ENCODE measurements around the gene FBP2. TPM values are rescaled to one million over a fixed set of nuclear protein-coding genes. Genes with fewer than 3 reads are reported as not detected.

FBP2 gene
- total and polyA plus RNA-seq, 2 donors (not counting 1 experiment from before 2014, with no cell fraction given) = not detected

DNA sequence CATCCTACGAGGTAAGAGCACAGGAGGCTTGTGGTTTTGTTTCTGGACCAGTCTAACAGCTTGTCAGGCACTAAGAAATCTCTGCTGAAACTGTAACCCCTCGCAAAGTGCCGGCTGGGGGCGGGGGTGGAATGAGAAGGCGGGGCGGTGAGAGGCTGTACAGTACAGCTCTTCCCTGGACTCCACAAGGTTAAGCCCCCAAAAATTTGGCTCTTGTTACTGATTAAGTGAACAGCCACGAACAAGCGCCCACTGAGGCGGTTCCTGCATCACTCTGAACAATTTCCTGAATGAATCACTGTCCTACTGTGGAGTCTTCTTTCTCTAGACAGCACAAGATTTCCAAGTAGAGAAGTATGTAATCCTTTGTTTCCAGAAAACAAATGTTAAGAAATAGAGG is 6.8 kb downstream of the FBP2 start:
- no peaks in the 10 kb centered on the region for H3K4me1 ChIP-seq (ENCODE audit: control insufficient read depth, extremely low read depth, insufficient read depth, low read length)
- peak overlapping the region in 1 of 4 experiments; percentile 20 for H3K4me3 ChIP-seq (replicated peaks in 1 of 4; ENCODE audit: control extremely low read depth in 1 of 4, insufficient read depth in 1 of 4, low read depth in 3 of 4, low read length in 4 of 4)
- no peak overlapping the region for H3K9ac ChIP-seq (ENCODE audit: insufficient read depth, low read length)
- H3K79me2 ChIP-seq (ENCODE audit: control insufficient read depth, insufficient read depth, low read length) = no peaks in the 10 kb centered on the region
- no peak overlapping the region for H2AFZ ChIP-seq (ENCODE audit: low read length)
- no peak for TF ChIP-seq EZH2 (IDR thresholded peaks at IDR 0.05; ENCODE audit: low read length, missing control alignments)
- TF ChIP-seq, protein P1, sequence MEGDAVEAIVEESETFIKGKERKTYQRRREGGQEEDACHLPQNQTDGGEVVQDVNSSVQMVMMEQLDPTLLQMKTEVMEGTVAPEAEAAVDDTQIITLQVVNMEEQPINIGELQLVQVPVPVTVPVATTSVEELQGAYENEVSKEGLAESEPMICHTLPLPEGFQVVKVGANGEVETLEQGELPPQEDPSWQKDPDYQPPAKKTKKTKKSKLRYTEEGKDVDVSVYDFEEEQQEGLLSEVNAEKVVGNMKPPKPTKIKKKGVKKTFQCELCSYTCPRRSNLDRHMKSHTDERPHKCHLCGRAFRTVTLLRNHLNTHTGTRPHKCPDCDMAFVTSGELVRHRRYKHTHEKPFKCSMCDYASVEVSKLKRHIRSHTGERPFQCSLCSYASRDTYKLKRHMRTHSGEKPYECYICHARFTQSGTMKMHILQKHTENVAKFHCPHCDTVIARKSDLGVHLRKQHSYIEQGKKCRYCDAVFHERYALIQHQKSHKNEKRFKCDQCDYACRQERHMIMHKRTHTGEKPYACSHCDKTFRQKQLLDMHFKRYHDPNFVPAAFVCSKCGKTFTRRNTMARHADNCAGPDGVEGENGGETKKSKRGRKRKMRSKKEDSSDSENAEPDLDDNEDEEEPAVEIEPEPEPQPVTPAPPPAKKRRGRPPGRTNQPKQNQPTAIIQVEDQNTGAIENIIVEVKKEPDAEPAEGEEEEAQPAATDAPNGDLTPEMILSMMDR (conservative IDR thresholded peaks at IDR 0.05 in 1 of 2, IDR thresholded peaks at IDR 0.05 in 1 of 2; ENCODE audit: low read depth in 1 of 2, low read length in 2 of 2) = no peak
- DNase-seq (ENCODE audit: low read depth in 2 of 2) = peak in 1 of 2 donors; percentile 53
- H3K4me2 ChIP-seq (ENCODE audit: extremely low read depth, insufficient read depth, low read length) = no peak overlapping the region
- no peaks in the 10 kb centered on the region for H3K36me3 ChIP-seq (ENCODE audit: control insufficient read depth, insufficient read depth, low read length)
- no peak overlapping the region for H3K27ac ChIP-seq (ENCODE audit: insufficient read depth, low read length)
- H3K27me3 ChIP-seq (ENCODE audit: control insufficient read depth, insufficient read depth, low read length) = no peaks in the 10 kb centered on the region
- no peaks in the 10 kb centered on the region for H3K9me3 ChIP-seq (ENCODE audit: control insufficient read depth, insufficient read depth, low read depth, low read length)
- H4K20me1 ChIP-seq (ENCODE audit: control insufficient read depth, extremely low read depth, insufficient read depth, low read length) = no peaks in the 10 kb centered on the region

DNA sequence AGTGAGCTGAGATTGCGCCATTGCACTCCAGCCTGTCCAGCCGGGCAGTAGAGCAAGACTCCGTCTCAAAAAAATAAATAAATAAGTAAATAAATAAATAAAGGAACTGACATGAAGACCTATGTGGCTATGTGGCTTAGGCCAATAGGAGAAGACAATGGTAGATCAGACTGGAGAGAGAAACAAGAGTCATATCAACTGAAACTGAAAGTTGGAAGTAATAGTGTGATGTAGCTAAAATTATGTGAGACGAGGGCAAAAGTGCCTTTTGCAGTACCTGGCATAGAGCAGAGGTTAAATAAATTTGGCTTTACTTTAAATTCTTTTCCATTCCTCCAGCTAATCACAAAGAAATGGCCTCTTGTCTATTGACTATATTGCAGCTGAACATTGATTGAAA is 7.3 kb downstream of the FBP2 start:
- Histone ChIP-seq H3K4me1 (ENCODE audit: control insufficient read depth, extremely low read depth, insufficient read depth, low read length) (no peaks in the 10 kb centered on the region), H3K4me2 (ENCODE audit: extremely low read depth, insufficient read depth, low read length) (no peak overlapping the region), H3K36me3 (ENCODE audit: control insufficient read depth, insufficient read depth, low read length) (no peaks in the 10 kb centered on the region), H3K27me3 (ENCODE audit: control insufficient read depth, insufficient read depth, low read length) (no peaks in the 10 kb centered on the region), H3K9ac (ENCODE audit: insufficient read depth, low read length) (no peak overlapping the region), H3K27ac (ENCODE audit: insufficient read depth, low read length) (no peak overlapping the region), H3K79me2 (ENCODE audit: control insufficient read depth, insufficient read depth, low read length) (no peaks in the 10 kb centered on the region), H3K4me3 (replicated peaks in 1 of 4; ENCODE audit: control extremely low read depth in 1 of 4, insufficient read depth in 1 of 4, low read depth in 3 of 4, low read length in 4 of 4) (no peak overlapping the region), H3K9me3 (ENCODE audit: control insufficient read depth, insufficient read depth, low read depth, low read length) (no peaks in the 10 kb centered on the region), H2AFZ (ENCODE audit: low read length) (no peak overlapping the region), H4K20me1 (ENCODE audit: control insufficient read depth, extremely low read depth, insufficient read depth, low read length) (no peaks in the 10 kb centered on the region)
- no peak for DNase-seq (ENCODE audit: low read depth in 2 of 2)
- TF ChIP-seq, protein P1 (conservative IDR thresholded peaks at IDR 0.05 in 1 of 2, IDR thresholded peaks at IDR 0.05 in 1 of 2; ENCODE audit: low read depth in 1 of 2, low read length in 2 of 2) = no peak
- no peak for TF ChIP-seq EZH2 (IDR thresholded peaks at IDR 0.05; ENCODE audit: low read length, missing control alignments)

DNA sequence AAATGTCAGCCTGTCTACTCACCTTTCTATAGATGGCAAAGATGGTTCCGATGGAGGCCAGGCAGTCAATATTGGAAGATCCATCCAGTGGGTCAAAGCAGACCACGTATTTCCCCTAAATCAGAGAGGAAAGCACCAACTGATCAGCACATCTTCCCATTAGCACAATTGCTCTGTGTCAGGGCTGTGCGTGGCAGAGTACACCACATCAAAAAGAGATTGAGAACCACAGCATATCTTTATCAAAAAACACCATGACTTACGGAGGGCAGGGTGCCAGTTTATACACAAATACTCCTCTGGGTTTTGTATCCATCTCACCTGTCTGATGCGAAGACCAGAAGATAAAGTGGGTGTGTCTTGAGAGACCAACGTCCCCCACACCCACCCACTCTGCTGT is 9.1 kb downstream of the FBP2 start:
- H3K4me2 ChIP-seq (ENCODE audit: extremely low read depth, insufficient read depth, low read length) = no peak overlapping the region
- no peak overlapping the region for H3K27ac ChIP-seq (ENCODE audit: insufficient read depth, low read length)
- no peak overlapping the region for H3K9ac ChIP-seq (ENCODE audit: insufficient read depth, low read length)
- DNase-seq (ENCODE audit: low read depth in 2 of 2) = no peak
- H2AFZ ChIP-seq (ENCODE audit: low read length) = no peak overlapping the region
- H3K36me3 ChIP-seq (ENCODE audit: control insufficient read depth, insufficient read depth, low read length) = no peaks in the 10 kb centered on the region
- no peaks in the 10 kb centered on the region for H3K27me3 ChIP-seq (ENCODE audit: control insufficient read depth, insufficient read depth, low read length)
- no peaks in the 10 kb centered on the region for H3K4me1 ChIP-seq (ENCODE audit: control insufficient read depth, extremely low read depth, insufficient read depth, low read length)
- no peaks in the 10 kb centered on the region for H3K9me3 ChIP-seq (ENCODE audit: control insufficient read depth, insufficient read depth, low read depth, low read length)
- TF ChIP-seq EZH2 (IDR thresholded peaks at IDR 0.05; ENCODE audit: low read length, missing control alignments) = no peak
- TF ChIP-seq, protein P1 (conservative IDR thresholded peaks at IDR 0.05 in 1 of 2, IDR thresholded peaks at IDR 0.05 in 1 of 2; ENCODE audit: low read depth in 1 of 2, low read length in 2 of 2) = no peak
- H3K79me2 ChIP-seq (ENCODE audit: control insufficient read depth, insufficient read depth, low read length) = no peaks in the 10 kb centered on the region
- no peaks in the 10 kb centered on the region for H4K20me1 ChIP-seq (ENCODE audit: control insufficient read depth, extremely low read depth, insufficient read depth, low read length)
- no peak overlapping the region for H3K4me3 ChIP-seq (replicated peaks in 1 of 4; ENCODE audit: control extremely low read depth in 1 of 4, insufficient read depth in 1 of 4, low read depth in 3 of 4, low read length in 4 of 4)
